ENCODE data around the gene DICER1.

GRCh38 chr14:95037273-95037672 is 120.1 kb downstream of the DICER1 start:
- TF ChIP-seq, protein P1, sequence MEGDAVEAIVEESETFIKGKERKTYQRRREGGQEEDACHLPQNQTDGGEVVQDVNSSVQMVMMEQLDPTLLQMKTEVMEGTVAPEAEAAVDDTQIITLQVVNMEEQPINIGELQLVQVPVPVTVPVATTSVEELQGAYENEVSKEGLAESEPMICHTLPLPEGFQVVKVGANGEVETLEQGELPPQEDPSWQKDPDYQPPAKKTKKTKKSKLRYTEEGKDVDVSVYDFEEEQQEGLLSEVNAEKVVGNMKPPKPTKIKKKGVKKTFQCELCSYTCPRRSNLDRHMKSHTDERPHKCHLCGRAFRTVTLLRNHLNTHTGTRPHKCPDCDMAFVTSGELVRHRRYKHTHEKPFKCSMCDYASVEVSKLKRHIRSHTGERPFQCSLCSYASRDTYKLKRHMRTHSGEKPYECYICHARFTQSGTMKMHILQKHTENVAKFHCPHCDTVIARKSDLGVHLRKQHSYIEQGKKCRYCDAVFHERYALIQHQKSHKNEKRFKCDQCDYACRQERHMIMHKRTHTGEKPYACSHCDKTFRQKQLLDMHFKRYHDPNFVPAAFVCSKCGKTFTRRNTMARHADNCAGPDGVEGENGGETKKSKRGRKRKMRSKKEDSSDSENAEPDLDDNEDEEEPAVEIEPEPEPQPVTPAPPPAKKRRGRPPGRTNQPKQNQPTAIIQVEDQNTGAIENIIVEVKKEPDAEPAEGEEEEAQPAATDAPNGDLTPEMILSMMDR (IDR thresholded peaks at IDR 0.05), result no peak
- no peak for TF ChIP-seq ZFX (IDR thresholded peaks at IDR 0.05; ENCODE audit: borderline replicate concordance)
